PFSK-1 (cell line): ENCODE data around the gene TMEM213.

Source experiments
- FOXP2 ChIP-seq: optimal IDR thresholded peaks from 2 replicates; pipeline ENCODE3; 2011; ENCODE audit warnings: borderline replicate concordance, control low read depth, inconsistent platforms; ENCODE audit not compliant: insufficient read depth; ENCODE audit errors: extremely low read length, extremely low read depth
- POLR2AphosphoS5 ChIP-seq: IDR thresholded peaks from 2 replicates; pipeline ENCODE4 v1.6.1; 2012; ENCODE audit warnings: low read depth, mild to moderate bottlenecking, control low read depth, low read length, moderate library complexity
- REST ChIP-seq, 2 experiments: IDR thresholded peaks; 2 replicates each; pipeline versions ENCODE4 v1.6.1 to v1.8.0; 2011 to 2012; ENCODE audit warnings: low read depth in 2 of 2, low read length in 2 of 2, control low read depth in 1 of 2, inconsistent platforms in 1 of 2, mild to moderate bottlenecking in 1 of 2, moderate library complexity in 1 of 2; ENCODE audit not compliant: insufficient read depth in 1 of 2
- SIN3A ChIP-seq: IDR thresholded peaks from 2 replicates; pipeline ENCODE4 v1.6.1; 2012; ENCODE audit warnings: mild to moderate bottlenecking, low read length, moderate library complexity, borderline replicate concordance; ENCODE audit not compliant: insufficient read depth
- TAF1 ChIP-seq: IDR thresholded peaks from 2 replicates; pipeline ENCODE4 v1.6.1; 2012; ENCODE audit warnings: low read length, control low read depth, borderline replicate concordance; ENCODE audit not compliant: insufficient read depth

TMEM213 gene

GRCh38 chr7:138755842-138756590 lies 41.8 kb upstream of the TMEM213 start:
- TF ChIP-seq REST (IDR thresholded peaks at IDR 0.05; ENCODE audit: insufficient read depth in 1 of 2, low read depth in 2 of 2, low read length in 2 of 2) (no peak), SIN3A (no peak), FOXP2 (no peak), TAF1 (no peak), POLR2AphosphoS5 (no peak)

- TF ChIP-seq TAF1 (no peak), POLR2AphosphoS5 (no peak), REST (IDR thresholded peaks at IDR 0.05; ENCODE audit: insufficient read depth in 1 of 2, low read depth in 2 of 2, low read length in 2 of 2) (no peak), FOXP2 (no peak), SIN3A (no peak)
Observed at GRCh38 chr7:138756591-138757242, 41.1 kb upstream of the TMEM213 start.

GRCh38 chr7:138768241-138768640 lies 29.6 kb upstream of the TMEM213 start:
- no peak for TF ChIP-seq FOXP2
- no peak for TF ChIP-seq TAF1
- no peak for TF ChIP-seq REST (IDR thresholded peaks at IDR 0.05; ENCODE audit: insufficient read depth in 1 of 2, low read depth in 2 of 2, low read length in 2 of 2)
- no peak for TF ChIP-seq POLR2AphosphoS5
- TF ChIP-seq SIN3A, result no peak

DNA sequence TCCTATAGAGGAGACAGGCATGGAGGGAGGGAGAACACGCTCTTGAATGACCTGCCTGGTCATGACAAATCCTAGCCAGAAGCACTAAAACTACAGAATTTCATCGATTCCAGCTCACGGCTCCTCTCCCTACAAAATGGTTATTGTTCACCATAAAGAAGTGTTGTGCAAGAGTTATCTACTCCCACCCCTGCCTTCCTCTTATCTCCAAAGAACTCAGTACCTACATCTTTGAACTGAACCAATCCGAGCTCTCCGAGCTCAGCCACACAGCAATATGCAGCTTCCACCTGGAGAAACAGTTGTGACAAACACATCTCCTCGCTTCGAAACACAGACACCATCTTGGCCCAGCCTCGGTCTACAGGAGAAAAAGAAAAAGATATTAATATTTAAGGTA lies 26.9 kb upstream of the TMEM213 start:
- no peak for TF ChIP-seq POLR2AphosphoS5
- TF ChIP-seq SIN3A, result no peak
- no peak for TF ChIP-seq TAF1
- TF ChIP-seq FOXP2, result no peak
- TF ChIP-seq REST (IDR thresholded peaks at IDR 0.05; ENCODE audit: insufficient read depth in 1 of 2, low read depth in 2 of 2, low read length in 2 of 2), result no peak
